Fibroblast of lung (primary cell): Measurements from ENCODE around the gene BANF2.

ENCODE experiments used
- EZH2 ChIP-seq: IDR thresholded peaks from 2 replicates; pipeline ENCODE4 v1.5.1; 2012; ENCODE audit warnings: low read length, control low read depth, mild to moderate bottlenecking; ENCODE audit errors: missing control alignments
- TF ChIP-seq, protein P1 (sequence below), 2 donors: IDR thresholded peaks in 1 of 2; conservative IDR thresholded peaks in 1 of 2; 1 replicate in 1 of 2; 2 replicates in 1 of 2; pipeline ENCODE4 v1.5.1; 2011 to 2012; ENCODE audit warnings: low read length in 2 of 2, control low read depth in 1 of 2, inconsistent platforms in 1 of 2, low read depth in 1 of 2, mild to moderate bottlenecking in 1 of 2

GRCh38 chr20:17749626-17749977 is 49.8 kb downstream of the BANF2 start:
- TF ChIP-seq, protein P1, sequence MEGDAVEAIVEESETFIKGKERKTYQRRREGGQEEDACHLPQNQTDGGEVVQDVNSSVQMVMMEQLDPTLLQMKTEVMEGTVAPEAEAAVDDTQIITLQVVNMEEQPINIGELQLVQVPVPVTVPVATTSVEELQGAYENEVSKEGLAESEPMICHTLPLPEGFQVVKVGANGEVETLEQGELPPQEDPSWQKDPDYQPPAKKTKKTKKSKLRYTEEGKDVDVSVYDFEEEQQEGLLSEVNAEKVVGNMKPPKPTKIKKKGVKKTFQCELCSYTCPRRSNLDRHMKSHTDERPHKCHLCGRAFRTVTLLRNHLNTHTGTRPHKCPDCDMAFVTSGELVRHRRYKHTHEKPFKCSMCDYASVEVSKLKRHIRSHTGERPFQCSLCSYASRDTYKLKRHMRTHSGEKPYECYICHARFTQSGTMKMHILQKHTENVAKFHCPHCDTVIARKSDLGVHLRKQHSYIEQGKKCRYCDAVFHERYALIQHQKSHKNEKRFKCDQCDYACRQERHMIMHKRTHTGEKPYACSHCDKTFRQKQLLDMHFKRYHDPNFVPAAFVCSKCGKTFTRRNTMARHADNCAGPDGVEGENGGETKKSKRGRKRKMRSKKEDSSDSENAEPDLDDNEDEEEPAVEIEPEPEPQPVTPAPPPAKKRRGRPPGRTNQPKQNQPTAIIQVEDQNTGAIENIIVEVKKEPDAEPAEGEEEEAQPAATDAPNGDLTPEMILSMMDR (conservative IDR thresholded peaks at IDR 0.05 in 1 of 2, IDR thresholded peaks at IDR 0.05 in 1 of 2; ENCODE audit: low read depth in 1 of 2, low read length in 2 of 2), result no peak
- TF ChIP-seq EZH2, result no peak
